PFSK-1 (cell line): ENCODE results near the gene HDDC3.

Experiments used
- FOXP2 ChIP-seq: optimal IDR thresholded peaks from 2 replicates; pipeline ENCODE3; 2011; ENCODE audit warnings: borderline replicate concordance, control low read depth, inconsistent platforms; ENCODE audit not compliant: insufficient read depth; ENCODE audit errors: extremely low read length, extremely low read depth
- POLR2AphosphoS5 ChIP-seq: IDR thresholded peaks from 2 replicates; pipeline ENCODE4 v1.6.1; 2012; ENCODE audit warnings: low read depth, mild to moderate bottlenecking, control low read depth, low read length, moderate library complexity
- REST ChIP-seq, 2 experiments: IDR thresholded peaks; 2 replicates each; pipeline versions ENCODE4 v1.6.1 to v1.8.0; 2011 to 2012; ENCODE audit warnings: low read depth in 2 of 2, low read length in 2 of 2, control low read depth in 1 of 2, inconsistent platforms in 1 of 2, mild to moderate bottlenecking in 1 of 2, moderate library complexity in 1 of 2; ENCODE audit not compliant: insufficient read depth in 1 of 2
- TAF1 ChIP-seq: IDR thresholded peaks from 2 replicates; pipeline ENCODE4 v1.6.1; 2012; ENCODE audit warnings: low read length, control low read depth, borderline replicate concordance; ENCODE audit not compliant: insufficient read depth

GRCh38 chr15:90910441-90911301 is 21.7 kb downstream of the HDDC3 start:
- TF ChIP-seq POLR2AphosphoS5 (no peak), REST (IDR thresholded peaks at IDR 0.05; ENCODE audit: insufficient read depth in 1 of 2, low read depth in 2 of 2, low read length in 2 of 2) (no peak), TAF1 (no peak), FOXP2 (no peak)
